NCI-H2081 (cell line): Measurements from ENCODE around the gene AGFG1.
A peak's percentile ranks its signal among the peaks of the same experiment; 100 is the strongest.

Experiments
- DNase-seq, 2 experiments: peaks; one replicate each; lab custom pipeline; 2025; lab: John Stamatoyannopoulos, UW

AGFG1 gene, protein sequence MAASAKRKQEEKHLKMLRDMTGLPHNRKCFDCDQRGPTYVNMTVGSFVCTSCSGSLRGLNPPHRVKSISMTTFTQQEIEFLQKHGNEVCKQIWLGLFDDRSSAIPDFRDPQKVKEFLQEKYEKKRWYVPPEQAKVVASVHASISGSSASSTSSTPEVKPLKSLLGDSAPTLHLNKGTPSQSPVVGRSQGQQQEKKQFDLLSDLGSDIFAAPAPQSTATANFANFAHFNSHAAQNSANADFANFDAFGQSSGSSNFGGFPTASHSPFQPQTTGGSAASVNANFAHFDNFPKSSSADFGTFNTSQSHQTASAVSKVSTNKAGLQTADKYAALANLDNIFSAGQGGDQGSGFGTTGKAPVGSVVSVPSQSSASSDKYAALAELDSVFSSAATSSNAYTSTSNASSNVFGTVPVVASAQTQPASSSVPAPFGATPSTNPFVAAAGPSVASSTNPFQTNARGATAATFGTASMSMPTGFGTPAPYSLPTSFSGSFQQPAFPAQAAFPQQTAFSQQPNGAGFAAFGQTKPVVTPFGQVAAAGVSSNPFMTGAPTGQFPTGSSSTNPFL

DNA sequence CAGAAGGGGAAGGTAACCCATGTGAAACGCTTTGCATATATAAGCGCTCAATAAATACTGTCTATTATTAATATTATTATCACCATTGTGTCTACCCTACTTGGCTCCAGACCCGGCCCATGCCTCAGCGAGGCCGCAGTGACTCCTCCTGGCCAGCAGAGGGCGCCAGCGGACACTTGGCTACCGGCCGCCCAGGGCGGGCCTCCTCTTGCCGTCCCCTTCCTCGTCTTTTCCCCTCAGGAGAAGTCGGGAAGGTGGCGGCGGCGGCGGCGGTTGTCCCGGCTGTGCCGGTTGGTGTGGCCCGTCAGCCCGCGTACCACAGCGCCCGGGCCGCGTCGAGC is at the start of gene AGFG1:
AGFG1 (plus strand) TSS at position 233 of the 341 bp plus-strand sequence. CDS start 266 bp downstream, outside the sequence.
- DNase-seq, result peak; percentile 69 to 80

DNA sequence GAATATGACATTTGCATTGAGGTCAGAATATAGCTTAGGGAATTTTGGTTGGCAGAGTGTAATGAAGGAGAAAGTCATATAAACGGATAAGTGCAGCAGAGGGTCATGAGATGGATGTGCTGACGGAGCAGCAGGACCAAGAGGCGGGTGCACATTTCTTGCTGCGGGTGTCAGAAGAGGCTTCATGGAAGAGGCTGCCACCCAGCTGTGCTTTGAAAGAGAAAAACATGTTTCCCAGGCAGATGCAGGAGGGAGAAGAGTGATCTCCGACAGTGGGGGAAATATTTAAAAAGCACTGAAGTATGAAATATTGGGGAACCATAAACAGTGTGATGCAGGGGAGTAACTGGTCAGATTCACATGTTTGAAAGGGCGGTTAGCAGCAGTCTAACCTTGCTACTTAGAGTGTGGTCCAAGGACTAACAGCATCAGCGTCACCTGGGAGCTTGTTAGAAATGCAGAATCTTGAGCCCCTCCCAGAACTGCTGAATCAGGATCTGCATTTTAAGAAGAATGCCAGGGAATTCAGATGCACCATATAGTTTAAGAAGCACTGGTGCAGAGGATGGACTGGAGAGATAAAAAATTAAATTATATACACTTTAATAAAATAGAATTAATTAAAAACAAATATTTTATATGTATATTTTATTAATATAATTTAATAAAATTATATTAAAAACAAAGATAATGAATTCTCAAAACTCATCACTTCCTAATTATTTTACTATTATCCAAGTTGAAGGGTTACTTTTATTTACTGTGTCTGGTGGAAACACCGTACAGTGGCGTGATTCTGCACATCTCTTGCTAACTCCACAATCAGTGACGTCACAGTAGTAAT is 48.1 kb upstream of the AGFG1 start:
- no peak for DNase-seq

DNA sequence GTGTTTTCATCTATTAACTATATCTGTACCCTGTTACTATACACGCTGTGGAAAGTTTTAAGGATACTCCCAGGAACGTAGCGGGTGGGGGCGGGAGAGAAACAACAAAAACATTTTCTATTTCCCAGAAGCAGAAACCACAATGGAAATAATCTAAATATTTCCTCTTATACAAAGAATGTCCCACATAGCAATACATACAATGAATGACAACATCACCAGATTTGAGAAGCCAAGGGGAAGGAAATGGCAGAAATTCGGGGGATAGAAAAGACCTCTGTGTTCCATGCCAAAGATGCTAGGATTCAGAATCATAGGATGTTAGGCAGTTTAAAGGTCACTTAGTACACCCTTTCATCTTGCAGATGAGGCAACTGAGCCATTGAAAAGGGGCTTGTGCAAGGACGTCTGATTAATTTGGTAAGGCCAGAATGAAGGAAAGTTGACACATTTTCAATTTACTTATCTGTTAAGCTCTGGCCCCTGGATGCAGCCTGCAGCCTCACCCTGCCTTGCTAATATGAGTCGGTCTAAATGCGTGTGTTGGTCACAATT is 43.1 kb upstream of the AGFG1 start:
- no peak for DNase-seq

- DNase-seq, result no peak
Observed at GRCh38 chr2:227430639-227431038, 41.3 kb upstream of the AGFG1 start.

DNA sequence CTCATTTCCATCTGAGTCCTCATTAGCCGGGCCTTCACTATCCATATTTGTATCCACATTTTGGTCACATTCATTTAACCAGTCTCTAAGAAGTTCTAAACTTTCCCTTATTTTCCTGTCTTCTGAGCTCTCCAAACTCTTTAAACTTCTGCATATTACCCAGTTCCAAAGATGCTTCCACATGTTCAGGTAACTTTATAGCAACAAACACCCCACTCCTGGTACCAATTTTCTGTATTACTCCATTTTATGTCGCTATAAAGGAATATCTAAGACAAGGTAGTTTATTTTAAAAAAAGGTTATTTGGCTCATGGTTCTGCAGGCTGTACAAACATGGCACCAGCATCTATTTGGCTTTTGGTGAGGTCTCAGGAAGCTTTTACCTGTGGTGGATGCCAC is 38.8 kb upstream of the AGFG1 start:
- DNase-seq, result no peak

- DNase-seq, result no peak
Observed at GRCh38 chr2:227436436-227437174, 35.4 kb upstream of the AGFG1 start.

DNA sequence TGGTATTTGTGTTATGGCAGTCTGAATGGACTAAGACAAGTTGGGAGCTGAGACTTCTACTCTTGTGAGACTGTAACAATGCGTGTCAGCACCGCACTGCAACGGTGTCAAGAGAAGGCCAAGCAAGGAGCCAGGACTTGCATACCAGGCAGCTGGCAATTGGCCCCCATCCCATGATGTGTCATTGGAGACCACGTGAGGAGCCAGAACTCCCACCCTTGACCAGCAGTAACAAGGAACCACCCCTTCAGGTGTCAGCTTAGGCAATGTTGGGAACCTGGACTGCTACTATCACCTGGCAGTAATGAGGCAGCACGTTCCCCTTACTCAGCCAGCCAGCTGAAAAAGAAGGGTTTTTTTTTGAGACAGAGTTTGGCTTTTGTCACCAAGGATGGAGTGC is 32.7 kb upstream of the AGFG1 start:
- DNase-seq, result no peak

GRCh38 chr2:227442639-227443038 is 29.3 kb upstream of the AGFG1 start:
- no peak for DNase-seq

DNA sequence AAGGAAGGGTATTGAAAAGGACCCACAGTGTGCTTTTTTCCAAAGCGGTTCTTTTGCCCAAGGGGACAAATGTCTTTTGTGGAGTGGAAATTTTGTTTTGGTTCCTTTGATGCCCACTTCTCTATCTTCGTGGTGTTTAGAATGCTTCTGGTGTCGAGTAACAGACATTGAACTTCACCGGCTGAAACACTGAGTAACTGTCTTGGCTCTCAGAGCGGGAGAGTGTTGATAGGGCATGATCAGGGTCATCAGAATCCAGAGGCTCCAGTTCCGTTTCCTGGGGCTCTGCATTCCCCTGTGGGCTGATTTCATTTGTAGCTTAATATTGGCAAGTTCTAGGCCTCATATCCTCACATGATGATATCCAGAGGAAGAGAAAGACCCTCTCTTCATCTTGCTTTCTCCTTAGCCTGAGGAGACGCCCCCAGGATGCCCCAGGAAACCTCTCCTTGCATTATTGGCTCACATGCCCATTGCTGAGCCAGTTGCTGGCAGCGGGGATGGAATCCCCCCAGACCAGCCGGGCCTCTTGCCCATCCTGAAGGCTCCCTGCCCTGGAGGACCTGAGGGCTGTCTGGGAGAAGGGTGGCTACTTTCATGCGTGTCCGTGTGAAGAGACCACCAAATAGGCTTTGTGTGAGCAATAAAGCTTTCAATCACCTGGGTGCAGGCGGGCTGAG is 27.9 kb upstream of the AGFG1 start:
- no peak for DNase-seq

- DNase-seq, result no peak
Observed at GRCh38 chr2:227447606-227448005, 24.4 kb upstream of the AGFG1 start.

GRCh38 chr2:227450311-227450841 is 21.6 kb upstream of the AGFG1 start:
- DNase-seq, result no peak

DNA sequence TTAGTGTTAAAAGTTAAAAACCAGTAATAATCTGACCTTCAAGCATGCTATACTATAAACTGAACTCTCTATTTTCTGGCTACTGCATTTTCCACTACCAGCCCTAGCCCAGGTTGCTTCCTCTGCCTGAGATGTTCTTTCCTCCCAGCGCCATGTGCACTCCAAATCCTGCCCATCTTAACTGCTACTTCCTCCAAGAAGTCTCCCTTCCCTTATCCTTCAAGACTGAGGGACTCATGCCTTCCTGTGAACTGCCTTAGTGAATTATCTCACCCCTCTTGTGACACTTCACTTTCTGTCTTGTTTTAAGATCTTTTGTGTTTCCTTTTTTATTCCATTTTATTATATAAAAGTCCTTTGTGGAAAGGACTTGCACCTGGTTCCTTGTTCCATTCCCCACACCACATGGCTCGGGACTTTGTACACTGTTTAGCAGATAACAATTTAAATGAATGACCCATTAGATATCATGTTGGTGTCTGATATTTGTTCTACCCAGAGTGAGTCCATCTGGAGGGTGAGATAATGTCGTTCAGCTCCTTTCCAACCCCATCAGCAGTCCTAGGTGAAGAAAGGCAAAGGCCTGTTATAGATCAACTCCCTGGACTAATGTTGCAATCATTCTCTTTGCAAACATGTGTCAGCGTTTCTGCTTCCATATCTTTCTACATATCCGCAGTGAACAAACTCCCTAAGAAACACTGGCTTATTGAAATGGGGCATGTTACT is 20.9 kb upstream of the AGFG1 start:
- DNase-seq, result no peak

DNA sequence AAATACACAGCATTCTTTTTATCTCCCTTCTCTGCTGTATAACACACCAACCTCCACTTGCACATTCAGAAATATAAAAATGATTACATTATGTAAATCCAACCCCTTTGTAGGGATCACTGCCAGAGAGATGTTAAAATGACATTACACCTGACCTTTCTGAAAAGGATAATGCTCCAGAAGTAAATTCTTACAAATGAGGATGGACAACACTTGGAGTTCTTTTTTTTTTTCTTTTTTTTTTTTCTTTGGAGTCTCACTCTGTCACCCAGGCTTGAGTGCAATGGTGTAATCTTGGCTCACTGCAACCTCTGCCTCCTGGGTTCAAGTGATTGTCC is 20.3 kb upstream of the AGFG1 start:
- DNase-seq, result no peak

DNA sequence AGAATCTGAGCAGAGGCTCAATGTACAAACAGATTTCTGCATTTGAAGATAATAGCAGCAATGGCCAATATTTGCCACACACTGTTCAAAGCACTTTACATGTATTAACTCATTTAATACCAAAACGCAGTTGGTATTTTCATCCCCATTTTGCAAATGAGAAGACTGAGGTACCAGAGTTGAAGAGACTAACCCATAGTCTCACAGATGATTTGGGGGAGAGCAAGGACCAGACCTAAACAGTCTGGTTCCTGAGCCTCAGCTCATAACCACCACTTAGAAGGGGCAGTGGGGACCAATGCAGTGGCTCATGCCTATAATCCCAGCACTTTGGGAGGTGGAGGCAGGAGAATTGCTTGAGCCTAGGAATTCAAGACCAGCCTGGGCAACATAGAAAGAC is 18.1 kb upstream of the AGFG1 start:
- DNase-seq, result no peak

DNA sequence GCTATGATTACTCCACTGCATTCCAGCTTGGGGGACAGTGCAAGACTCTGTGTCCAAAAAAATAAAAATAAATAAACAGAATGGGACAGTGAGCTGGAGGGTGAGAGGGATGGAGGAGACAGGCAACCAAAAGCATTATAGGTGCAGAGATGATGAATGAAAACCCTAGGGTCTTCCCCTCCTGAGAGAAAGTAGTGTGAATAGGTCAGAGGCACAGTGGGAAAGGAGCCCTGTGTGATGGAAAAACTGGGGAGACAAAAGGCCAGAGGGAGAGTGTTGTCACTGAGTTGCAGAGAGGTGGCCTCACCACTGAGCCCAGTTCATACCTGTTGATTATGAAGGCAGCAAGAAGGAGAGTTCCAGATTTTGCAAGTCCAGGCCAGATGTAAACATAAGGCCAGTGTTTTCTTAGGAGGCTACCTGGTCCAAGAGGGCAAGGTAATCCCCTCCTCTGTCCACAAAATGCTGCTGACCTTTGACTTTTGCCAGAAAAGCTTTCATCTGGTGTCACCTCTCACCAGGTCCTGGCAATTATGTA is 17.6 kb upstream of the AGFG1 start:
- DNase-seq, result no peak

DNA sequence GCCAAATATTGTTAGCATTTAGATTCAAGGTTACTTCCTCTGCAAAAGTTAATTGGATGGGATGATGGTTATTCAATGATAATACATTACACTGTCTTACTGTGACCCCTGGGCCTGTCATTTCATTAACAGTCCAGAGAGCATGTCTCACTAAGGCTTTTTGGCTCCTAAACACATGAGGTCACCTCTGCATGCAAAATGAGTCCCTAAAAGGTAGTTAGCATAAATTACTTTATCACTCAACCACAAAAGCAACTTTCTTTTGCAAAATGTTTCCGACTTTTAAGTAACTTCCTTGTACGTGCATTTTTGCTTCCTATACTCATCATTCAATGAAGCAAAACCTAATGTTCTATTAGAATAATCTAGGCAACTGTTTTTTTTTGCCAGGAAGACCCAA is 16.8 kb upstream of the AGFG1 start:
- no peak for DNase-seq

DNA sequence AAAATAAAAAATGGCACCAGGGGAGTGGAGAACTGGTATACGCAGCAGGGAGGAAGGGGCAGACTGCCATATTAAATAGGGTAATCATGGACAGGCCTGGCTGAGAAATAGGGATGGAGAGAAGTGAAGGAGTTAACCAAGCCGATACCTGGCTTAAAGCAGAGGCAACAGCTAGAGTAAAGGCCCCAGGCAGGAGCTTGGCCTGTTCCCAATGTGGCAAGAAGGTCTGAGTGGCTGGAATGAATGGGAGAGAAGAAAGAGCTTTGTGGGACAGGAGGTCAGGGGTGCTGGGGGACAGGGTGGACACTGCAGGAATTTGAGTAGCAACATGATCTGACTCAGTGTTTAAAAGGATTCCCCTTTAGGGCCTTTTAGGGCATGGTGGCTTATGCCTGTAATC is 15.9 kb upstream of the AGFG1 start:
- no peak for DNase-seq

DNA sequence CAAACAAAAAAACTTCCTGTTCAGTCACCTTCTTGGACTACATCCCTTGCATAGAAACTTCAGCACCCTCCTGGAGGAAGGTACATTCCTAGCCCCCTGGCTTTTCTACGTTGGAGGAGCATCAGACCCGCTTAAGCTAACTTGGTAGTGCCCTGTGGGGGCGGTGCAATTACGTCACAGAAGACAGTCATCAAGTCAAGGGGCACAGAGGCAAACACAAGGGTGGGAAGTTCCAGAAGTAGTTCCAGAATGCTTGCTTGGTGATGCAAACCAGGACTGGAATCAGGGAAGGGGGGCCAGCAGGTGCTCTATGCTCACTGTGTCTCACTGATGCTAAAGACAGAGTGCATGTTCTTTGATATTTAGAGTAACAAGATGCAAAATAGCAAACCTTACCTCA is 15.2 kb upstream of the AGFG1 start:
- no peak for DNase-seq

- DNase-seq, result no peak
Observed at GRCh38 chr2:227460070-227460485, 11.9 kb upstream of the AGFG1 start.

GRCh38 chr2:227460833-227461232 is 11.1 kb upstream of the AGFG1 start:
- no peak for DNase-seq
